ENCODE results near the gene CCDC196. TPM values are rescaled to one million over a fixed set of nuclear protein-coding genes. Genes with fewer than 3 reads are reported as not detected.
"Not testable (repeated sequence)": the region's sequence is repeated elsewhere in the genome, so short reads cannot be mapped to it uniquely, and the experiment has no call there.

CCDC196 gene
- polyA plus RNA-seq, 3 donors from 2014 or later, result not detected

DNA sequence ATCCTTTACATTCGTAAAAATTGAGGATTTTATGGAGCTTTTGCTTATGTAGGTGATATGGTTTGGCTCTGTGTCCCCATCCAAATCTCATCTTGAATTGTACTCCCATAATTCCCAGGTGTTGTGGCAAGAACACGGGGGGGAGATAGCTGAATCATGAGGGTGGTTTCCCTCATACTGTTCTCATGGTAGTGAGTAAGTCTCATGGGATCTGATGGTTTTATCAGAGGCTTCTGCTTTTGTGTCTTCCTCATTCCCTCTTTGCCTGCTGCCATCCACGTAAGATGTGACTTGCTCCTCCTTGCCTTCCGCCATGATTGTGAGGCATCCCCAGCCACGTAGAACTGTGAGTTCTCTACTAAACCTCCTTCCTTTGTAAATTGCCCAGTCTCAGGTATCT, 16.7 kb downstream of the CCDC196 start:
- peaks cover 8 to 10% of the 10 kb centered on the region in 2 donors for H3K4me1 Mint-ChIP-seq
- H3K4me3 Mint-ChIP-seq; H3K9me3 Mint-ChIP-seq; H3K27me3 Mint-ChIP-seq (ENCODE audit: low read depth in 3 of 3); DNase-seq; H3K36me3 Mint-ChIP-seq; H3K27ac Mint-ChIP-seq: not testable (repeated sequence)

DNA sequence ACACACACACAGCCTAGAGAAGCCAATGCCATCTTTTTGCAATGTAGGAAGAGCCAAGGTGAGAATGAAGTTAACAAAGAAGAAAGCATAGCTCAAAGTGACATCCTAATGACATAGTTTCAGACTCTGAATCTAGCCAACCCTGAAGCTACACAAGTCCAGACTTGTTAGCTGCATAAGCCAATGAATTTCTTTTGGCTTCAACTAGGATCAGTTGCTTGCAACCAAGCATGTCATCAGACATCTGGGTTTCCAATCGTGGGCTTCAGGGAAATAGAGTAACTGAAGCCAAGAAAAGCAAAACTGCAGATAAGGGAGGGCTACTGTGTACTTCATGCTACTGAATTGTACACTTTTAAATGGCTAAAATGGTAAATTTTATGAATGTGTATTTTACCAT, 17.4 kb downstream of the CCDC196 start:
- DNase-seq, result no peak
- no peaks in the 10 kb centered on the region for H3K9me3 Mint-ChIP-seq
- H3K4me1 Mint-ChIP-seq, result peaks cover 8 to 10% of the 10 kb centered on the region in 2 donors
- no peak overlapping the region for H3K27ac Mint-ChIP-seq
- no peaks in the 10 kb centered on the region for H3K36me3 Mint-ChIP-seq
- H3K27me3 Mint-ChIP-seq (ENCODE audit: low read depth in 3 of 3), result no peaks in the 10 kb centered on the region
- no peak overlapping the region for H3K4me3 Mint-ChIP-seq

DNA sequence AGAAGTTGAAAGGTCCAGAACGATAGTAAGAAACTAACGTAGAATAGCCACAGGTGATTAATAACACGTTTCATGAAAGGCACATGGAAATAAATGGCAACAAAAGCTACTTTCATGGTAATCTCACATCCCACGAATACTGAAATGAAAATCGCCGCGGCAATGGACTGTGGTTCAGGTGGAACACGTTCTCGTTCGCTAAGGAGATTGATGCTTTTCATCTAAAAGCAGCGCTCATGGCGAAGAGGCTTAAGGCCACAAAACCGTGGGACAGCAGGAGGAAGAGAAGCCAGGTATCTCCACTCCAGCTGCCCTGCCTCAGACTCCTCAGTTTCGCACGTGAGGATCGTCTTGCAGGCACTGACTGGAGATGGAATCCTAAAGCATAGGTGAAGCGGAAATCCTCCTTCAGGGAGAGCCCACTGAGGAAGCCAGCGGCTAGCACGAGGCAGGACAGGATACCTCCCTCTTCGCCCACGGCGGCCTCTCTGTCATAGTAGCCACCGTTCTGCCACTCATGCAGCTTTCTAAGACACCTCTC, 21.1 kb downstream of the CCDC196 start:
- no peaks in the 10 kb centered on the region for H3K36me3 Mint-ChIP-seq
- H3K4me1 Mint-ChIP-seq, result peaks cover 19 to 20% of the 10 kb centered on the region in 2 donors
- no peaks in the 10 kb centered on the region for H3K9me3 Mint-ChIP-seq
- peak overlapping the region; percentile 95 to 99 (median 98) for H3K4me3 Mint-ChIP-seq
- H3K27me3 Mint-ChIP-seq (ENCODE audit: low read depth in 3 of 3), result peaks cover 2 to 6% (median 3%) of the 10 kb centered on the region in 3 donors
- DNase-seq, result no peak
- peak overlapping the region; percentile 75 to 90 (median 85) for H3K27ac Mint-ChIP-seq

DNA sequence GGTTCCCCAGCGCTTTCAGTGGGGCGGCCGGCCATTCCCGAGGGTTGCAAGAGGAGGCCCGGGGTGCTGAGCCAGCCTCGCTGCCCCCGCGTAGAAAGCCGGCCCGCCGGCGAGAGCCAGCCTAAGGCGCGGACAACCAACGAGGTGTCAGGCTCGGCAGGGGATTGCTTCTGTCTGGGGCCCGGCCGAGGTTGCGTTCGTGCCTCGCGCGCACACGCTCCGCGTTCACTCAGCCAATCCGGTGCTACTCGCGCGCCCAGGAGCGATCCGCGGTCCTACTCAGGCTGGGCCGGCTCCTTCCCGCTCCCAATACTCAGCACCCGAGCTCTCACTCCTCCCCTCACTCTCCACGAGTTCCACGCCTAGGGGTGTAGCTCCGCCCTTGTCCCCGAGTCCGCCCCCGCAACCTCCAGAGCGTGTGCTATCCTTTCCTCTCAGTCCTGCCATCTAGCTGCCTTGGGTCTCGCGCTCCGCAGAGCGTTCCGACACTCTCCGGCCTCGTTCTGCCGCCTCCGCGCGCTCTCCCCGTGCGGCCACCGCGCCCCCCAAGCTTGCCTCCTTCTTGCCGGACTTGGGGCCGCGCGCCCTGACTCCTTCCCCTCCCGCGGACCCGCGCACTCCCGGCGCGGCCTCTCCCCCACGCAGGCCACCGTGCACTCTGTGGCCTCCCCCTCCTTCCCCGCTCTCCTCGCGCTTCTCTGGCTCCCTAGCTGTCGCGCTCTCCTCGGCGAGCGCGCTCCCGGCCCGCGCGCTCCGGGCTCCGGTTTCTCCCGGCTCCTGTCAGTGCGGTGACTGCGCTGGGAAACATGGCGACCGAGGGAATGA, 21.8 kb downstream of the CCDC196 start, which contains the start of gene GPHN:
Gene GPHN, plus strand, starts transcription at position 426 of the 825 bp plus-strand sequence.
- H3K9me3 Mint-ChIP-seq, result no peaks in the 10 kb centered on the region
- DNase-seq, result peak; percentile 77 to 87 (median 80)
- H3K36me3 Mint-ChIP-seq, result no peaks in the 10 kb centered on the region
- peak within 1 kb of the TSS; percentile 95 to 99 (median 98) for H3K4me3 Mint-ChIP-seq
- peaks cover 2 to 6% (median 3%) of the 10 kb centered on the region in 3 donors for H3K27me3 Mint-ChIP-seq (ENCODE audit: low read depth in 3 of 3)
- peaks cover 19 to 20% of the 10 kb centered on the region in 2 donors for H3K4me1 Mint-ChIP-seq
- peak within 1 kb of the TSS; percentile 75 to 90 (median 86) for H3K27ac Mint-ChIP-seq

DNA sequence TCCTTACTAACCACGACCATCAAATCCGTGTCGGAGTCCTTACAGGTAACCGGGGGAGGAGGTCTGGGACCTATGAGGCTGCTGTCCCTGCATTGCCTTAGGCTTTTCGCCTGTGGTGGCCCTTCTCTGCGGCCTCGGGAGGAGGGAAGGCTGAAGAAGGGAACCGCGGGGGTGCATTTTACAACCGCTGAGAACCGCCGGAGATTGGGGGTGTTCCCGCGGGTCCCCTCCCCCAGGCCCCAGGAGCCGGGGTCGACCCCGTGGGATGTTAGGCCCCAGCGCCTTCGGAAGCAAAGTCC, 22.3 kb downstream of the CCDC196 start:
- Mint-ChIP-seq H3K9me3 (no peaks in the 10 kb centered on the region), H3K27me3 (ENCODE audit: low read depth in 3 of 3) (peaks cover 3 to 6% (median 4%) of the 10 kb centered on the region in 3 donors), H3K4me3 (peak overlapping the region; percentile 95 to 99 (median 98)), H3K36me3 (no peaks in the 10 kb centered on the region), H3K4me1 (peaks cover 19 to 20% of the 10 kb centered on the region in 2 donors), H3K27ac (peak overlapping the region; percentile 57 to 88 (median 79))
- no peak for DNase-seq

DNA sequence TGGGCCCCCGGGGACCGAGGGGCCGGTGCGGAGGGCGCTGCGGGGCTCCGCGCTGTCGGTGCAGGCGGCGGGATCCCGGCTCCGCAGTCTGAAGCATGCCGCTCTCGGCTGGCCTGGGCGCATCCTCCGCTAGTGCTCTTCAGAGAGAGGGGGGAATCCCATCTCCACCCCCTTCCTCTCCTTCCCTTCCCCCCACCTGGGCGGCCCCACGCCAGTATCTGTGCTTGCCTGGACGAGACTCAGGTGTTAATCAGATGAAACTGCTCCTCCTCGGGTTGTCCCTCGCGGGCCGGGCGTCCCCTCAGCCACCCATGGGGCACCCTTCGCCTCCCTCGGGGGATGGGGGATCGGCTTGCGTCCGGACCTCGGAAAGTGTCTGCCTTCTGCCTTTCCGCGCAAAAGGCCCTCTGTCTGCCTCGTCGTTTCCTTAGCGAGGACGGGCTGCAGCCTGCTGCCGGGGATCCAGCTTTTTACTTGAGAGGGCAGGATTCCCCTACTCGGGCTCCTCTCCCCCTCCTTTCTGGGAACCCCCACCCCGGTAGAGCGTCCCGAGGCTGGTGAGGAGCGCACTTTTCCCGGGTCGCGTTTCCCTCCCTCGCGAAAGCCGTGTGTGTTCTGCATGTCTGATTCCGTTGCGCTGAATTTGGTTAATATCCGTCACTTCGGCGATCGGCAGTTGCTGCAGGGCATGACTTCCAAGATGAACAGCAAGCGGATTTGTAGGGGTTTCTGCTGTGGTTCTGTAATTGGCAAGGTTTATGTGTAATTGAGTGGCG, 22.9 kb downstream of the CCDC196 start:
- Mint-ChIP-seq H3K4me3 (peak overlapping the region; percentile 79 to 98 (median 84)), H3K36me3 (no peaks in the 10 kb centered on the region), H3K9me3 (no peaks in the 10 kb centered on the region), H3K27me3 (ENCODE audit: low read depth in 3 of 3) (peaks cover 3 to 6% (median 4%) of the 10 kb centered on the region in 3 donors), H3K4me1 (peaks cover 19 to 20% of the 10 kb centered on the region in 2 donors), H3K27ac (peak overlapping the region in 4 of 6 donors; percentile 26 to 76 (median 58))
- DNase-seq, result peak; percentile 16 to 27 (median 19)

DNA sequence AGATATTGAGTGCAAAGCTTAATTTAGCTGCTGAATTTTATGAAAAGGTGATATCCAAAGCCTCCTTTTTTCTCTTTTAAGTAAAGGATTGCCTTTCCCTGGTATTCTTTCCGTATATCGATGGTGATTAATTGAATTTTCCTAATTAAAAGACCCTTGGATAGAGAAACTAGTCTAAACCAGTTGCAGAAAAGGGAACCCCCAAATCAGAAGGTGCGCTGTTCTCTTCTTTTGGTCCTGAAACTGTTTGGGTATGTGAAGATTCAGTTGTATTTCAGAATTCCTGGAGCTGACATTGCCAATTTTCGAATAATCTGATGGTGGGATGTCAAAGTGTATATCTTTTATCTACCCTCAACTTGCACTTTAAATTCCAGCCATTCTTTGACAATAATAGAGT, 23.7 kb downstream of the CCDC196 start:
- H3K27ac Mint-ChIP-seq, result no peak overlapping the region
- H3K27me3 Mint-ChIP-seq (ENCODE audit: low read depth in 3 of 3), result peaks cover 4 to 6% (median 6%) of the 10 kb centered on the region in 3 donors
- no peak for DNase-seq
- H3K4me3 Mint-ChIP-seq, result peak overlapping the region; percentile 79 to 98 (median 84)
- H3K4me1 Mint-ChIP-seq, result peaks cover 19 to 20% of the 10 kb centered on the region in 2 donors
- H3K9me3 Mint-ChIP-seq, result no peaks in the 10 kb centered on the region
- no peaks in the 10 kb centered on the region for H3K36me3 Mint-ChIP-seq

DNA sequence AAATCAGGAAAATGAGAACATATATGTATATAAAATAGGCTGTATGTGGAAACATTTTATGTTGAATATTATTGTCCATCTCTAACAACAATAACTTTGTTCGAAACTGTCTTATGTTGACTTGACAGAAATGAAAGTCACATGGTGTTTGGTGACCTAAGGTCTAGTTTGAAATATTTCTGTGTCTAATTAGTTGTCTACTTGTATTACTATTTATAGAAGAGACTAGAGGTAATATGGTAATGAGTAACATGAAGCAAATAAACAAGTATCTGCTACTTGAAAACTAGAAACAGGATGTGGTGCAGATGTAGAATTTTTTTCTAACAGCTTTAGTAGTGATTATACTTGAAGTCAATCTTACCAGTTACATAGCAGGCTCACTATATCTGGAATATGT, 25.7 kb downstream of the CCDC196 start:
- Mint-ChIP-seq H3K27ac (no peak overlapping the region), H3K4me3 (no peak overlapping the region), H3K27me3 (ENCODE audit: low read depth in 3 of 3) (peaks cover 4 to 6% (median 6%) of the 10 kb centered on the region in 3 donors), H3K9me3 (no peaks in the 10 kb centered on the region), H3K4me1 (peaks cover 16 to 18% of the 10 kb centered on the region in 2 donors), H3K36me3 (no peaks in the 10 kb centered on the region)
- no peak for DNase-seq

DNA sequence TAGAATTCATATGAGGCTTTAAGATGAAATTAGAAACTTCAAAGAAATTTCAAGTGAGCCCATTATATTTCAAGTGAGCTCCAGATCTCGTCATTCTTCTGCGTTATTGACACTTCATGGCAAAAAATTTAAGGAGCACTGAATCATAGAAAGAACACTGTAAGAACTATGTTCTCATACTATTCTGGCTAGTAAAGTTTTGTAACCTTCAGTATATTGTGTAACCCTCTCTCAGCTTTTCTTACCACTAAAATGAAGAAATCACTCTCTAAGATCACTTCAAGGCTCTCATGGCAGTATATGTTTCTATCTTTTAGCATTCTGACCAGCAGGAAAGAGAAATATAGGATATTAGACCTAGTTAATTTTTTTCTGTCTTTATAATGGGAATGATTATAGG, 28.0 kb downstream of the CCDC196 start:
- peaks cover 4 to 10% (median 6%) of the 10 kb centered on the region in 3 donors for H3K27me3 Mint-ChIP-seq (ENCODE audit: low read depth in 3 of 3)
- H3K27ac Mint-ChIP-seq, result no peak overlapping the region

DNA sequence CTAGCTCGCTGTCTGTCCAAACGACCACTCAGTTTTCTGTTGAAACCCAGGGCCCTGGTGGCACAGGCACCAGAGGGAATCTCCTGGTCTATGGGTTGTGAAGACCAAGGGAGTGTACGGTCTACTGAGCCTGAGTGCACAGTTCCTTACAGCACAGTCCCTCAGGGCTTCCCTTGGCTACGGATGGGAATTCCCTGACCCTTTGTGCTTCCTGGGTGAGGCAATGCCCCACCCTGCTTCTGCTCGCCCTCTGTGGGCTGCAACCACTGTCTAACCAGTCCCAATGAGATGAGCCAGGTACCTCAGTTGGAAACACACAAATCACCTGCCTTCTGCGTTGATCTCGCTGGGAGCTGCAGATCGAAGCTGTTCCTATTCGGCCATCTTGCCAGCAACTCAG, 44.4 kb downstream of the CCDC196 start:
- no peaks in the 10 kb centered on the region for H3K27me3 Mint-ChIP-seq (ENCODE audit: low read depth in 3 of 3)
- H3K36me3 Mint-ChIP-seq, result peaks cover 0 to 3% (median 0%) of the 10 kb centered on the region in 3 donors
- H3K9me3 Mint-ChIP-seq, result peaks cover 0 to 7% (median 0%) of the 10 kb centered on the region in 6 donors
- no peak overlapping the region for H3K27ac Mint-ChIP-seq
- no peak for DNase-seq
- H3K4me1 Mint-ChIP-seq, result peaks cover 0 to 6% of the 10 kb centered on the region in 2 donors
- no peak overlapping the region for H3K4me3 Mint-ChIP-seq

More for the DNA sequence above, 28.0 kb downstream of the CCDC196 start:
- Mint-ChIP-seq H3K36me3 (no peaks in the 10 kb centered on the region), H3K9me3 (peaks cover 0 to 5% (median 0%) of the 10 kb centered on the region in 6 donors), H3K4me3 (no peak overlapping the region), H3K4me1 (peaks cover 7 to 10% of the 10 kb centered on the region in 2 donors)
- no peak for DNase-seq

DNA sequence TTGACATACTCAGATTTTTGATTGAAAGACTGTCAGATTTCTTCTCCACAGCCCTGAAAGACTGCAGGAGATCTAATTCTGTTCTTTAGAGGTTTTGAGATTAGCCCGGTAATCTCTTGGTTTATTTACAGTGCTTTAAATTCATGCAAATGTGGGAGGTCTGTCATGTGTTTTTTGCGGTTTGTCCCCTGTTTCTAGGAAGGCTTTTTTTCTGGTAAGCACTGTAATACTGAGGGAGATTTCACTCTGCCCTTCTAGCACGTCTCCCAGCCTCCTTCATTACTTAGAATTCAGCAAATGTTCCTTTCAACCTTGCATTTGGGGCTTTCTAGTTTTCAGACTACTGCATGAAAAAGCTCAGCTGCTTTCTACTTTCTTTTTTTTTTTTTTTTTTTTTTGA, 52.9 kb downstream of the CCDC196 start:
- Mint-ChIP-seq H3K27ac (no peak overlapping the region), H3K4me3 (peak overlapping the region in 1 of 5 donors; percentile 0), H3K27me3 (ENCODE audit: low read depth in 3 of 3) (peaks cover 0 to 3% (median 0%) of the 10 kb centered on the region in 3 donors), H3K4me1 (peaks cover 0 to 10% of the 10 kb centered on the region in 2 donors), H3K9me3 (peaks cover 0 to 3% (median 0%) of the 10 kb centered on the region in 6 donors), H3K36me3 (no peaks in the 10 kb centered on the region)
- DNase-seq, result no peak

DNA sequence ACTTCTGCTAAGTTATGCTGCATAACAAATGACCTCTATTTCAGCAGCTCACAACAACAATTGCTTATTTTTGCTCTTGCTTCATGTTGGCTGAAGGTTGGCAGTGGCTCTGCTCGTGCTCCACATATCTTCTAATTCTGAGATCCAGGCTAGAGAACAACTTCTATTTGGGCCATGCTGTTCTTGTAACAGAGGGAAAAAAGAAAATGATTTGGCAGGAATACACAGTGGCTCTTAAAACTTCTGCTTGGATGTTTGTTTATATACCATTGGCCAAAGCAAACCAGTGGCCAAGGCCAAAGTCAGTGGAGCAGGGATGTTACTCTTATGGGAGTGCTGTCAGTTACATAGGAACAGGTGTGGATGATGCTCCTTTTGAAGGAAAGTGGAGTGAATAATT, 53.9 kb downstream of the CCDC196 start:
- peaks cover 0 to 3% (median 0%) of the 10 kb centered on the region in 3 donors for H3K27me3 Mint-ChIP-seq (ENCODE audit: low read depth in 3 of 3)
- DNase-seq, result no peak
- peaks cover 0 to 10% of the 10 kb centered on the region in 2 donors for H3K4me1 Mint-ChIP-seq
- no peak overlapping the region for H3K4me3 Mint-ChIP-seq
- peaks cover 0 to 3% (median 0%) of the 10 kb centered on the region in 6 donors for H3K9me3 Mint-ChIP-seq
- no peaks in the 10 kb centered on the region for H3K36me3 Mint-ChIP-seq
- H3K27ac Mint-ChIP-seq, result no peak overlapping the region

DNA sequence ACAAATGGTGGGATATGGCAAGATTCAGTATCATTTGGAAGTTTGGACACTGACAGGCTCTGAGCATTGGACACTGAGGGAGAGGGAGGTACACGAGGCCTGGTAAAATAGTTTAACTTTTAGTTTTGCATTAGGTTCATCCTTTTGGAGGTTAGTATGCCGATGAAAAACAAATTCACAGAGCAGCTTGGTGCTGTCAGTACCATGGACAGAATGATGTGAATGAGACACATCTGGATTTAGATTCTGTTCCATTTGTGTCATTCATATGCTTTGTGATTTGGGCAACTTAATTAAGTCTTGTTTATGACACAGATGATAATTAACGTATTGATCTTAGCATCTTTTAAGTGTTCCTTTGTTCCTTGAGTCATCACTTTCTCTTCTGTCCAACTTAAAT, 55.5 kb downstream of the CCDC196 start:
- Mint-ChIP-seq H3K4me1 (peaks cover 0 to 10% of the 10 kb centered on the region in 2 donors), H3K36me3 (no peaks in the 10 kb centered on the region), H3K9me3 (no peaks in the 10 kb centered on the region), H3K4me3 (no peak overlapping the region), H3K27ac (no peak overlapping the region), H3K27me3 (ENCODE audit: low read depth in 3 of 3) (peaks cover 0 to 3% (median 0%) of the 10 kb centered on the region in 3 donors)
- DNase-seq, result no peak

Measured in immature natural killer cell (primary cell).